ENCODE measurements around the gene HOXB13. TPM values are rescaled to one million over a fixed set of nuclear protein-coding genes. Genes with fewer than 3 reads are reported as not detected.

Gene HOXB13
- total and polyA plus RNA-seq, 2 of the 4 experiments (the other 2 are of a cell fraction) = not detected

DNA sequence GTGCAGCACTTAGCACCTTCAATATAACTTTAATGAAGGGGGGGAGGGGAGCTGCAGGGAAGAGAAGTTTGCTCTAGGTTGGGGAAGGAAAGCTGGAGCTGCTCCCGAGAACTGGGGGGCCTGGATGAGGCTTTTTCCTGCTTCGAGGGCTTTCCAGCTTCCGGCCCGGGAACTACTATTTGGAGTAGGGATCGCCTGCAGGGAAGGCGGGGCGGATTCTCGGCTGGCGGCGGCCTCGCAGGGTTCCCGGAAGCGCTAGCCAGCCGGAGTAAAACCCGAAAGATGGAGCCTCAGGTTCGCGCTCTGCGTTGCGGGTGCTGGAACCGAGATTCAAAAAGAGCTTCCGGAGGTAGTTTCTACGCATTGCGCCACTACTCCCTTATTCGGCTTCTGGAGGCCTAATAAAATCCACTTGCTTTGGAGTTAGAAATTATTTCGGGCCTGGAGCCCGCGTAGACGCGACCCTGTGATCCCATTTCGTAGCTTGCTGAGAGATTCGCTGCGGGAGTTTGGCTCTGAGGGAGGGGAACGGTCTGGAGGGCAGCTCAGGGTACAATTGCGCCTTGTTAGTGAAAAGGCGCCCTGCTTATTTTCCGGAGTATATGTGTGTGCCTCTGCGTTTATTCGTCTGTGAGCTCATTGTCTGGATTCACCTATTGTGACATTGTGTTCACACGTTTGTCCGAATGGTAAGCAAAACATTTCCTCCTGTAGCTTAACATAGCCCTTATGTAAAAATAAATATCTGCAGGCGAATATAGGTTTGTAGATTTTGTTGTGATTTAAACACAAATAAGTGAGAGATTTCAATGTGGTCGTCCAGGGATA lies 4.9 kb downstream of the HOXB13 start (continued):
- TF ChIP-seq RAD21 (IDR thresholded peaks at IDR 0.05; ENCODE audit: low read length) (no peak), MXI1 (IDR thresholded peaks at IDR 0.05; ENCODE audit: borderline replicate concordance, low read depth, low read length) (no peak)

DNA sequence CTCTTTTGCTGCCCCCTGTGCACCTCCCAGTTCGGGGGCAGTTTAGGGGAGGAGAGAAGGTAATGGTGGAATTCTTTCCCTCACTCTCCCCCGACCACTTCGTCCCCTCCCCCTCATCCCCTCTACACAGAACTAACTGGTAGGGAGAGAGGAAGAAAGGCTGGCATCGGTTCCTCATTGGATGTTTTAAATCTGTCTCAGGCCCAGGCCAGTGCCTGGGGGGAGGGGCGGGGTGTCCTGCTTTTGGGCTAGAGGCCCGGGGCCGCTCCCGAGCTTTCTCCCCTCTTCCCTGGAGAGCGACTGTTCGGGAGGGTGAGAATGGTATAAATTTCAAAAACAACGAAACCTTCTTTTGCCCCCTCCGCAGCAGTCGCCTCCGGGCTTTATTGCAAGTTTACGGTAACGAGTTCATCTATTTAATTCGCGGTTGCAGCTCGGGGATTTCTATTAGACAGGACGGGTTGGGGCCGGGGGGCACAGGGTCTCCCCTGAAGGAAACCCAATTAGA lies 5.6 kb downstream of the HOXB13 start, which contains the start of gene PRAC2:
Gene PRAC2 (plus strand): TSS at position 271 of the 508 bp plus-strand sequence. CDS start 1,226 bp downstream, outside the sequence.
- Histone ChIP-seq H3K9me1 (ENCODE audit: insufficient read depth, low read length) (no peaks in the 10 kb centered on the region), H4K5ac (ENCODE audit: low read depth, low read length) (no peak within 1 kb of the TSS), H3K4me2 (ENCODE audit: low read depth, low read length) (no peak within 1 kb of the TSS), H3K79me1 (ENCODE audit: low read depth in 1 of 2, low read length in 2 of 2) (no peaks in the 10 kb centered on the region), H3K23ac (ENCODE audit: low read depth, low read length) (no peak within 1 kb of the TSS), H3K9ac (ENCODE audit: low read depth, low read length) (no peak within 1 kb of the TSS), H3K4me1 (ENCODE audit: control insufficient read depth, insufficient read depth, low read length) (no peaks in the 10 kb centered on the region), H2AFZ (replicated peaks; ENCODE audit: low read length, poor library complexity) (peak within 1 kb of the TSS; percentile 45), H3K14ac (replicated peaks; ENCODE audit: low read depth, low read length) (no peak within 1 kb of the TSS), H3K9me3 (ENCODE audit: control insufficient read depth, insufficient read depth, low read length) (peaks cover 18% of the 10 kb centered on the region), H4K91ac (ENCODE audit: insufficient read depth, low read depth, low read length) (no peak within 1 kb of the TSS), H4K20me1 (ENCODE audit: insufficient read depth, low read length) (0 out of 2 replicates have a peak, but pooled peaks cover 19% of the 10 kb centered on the region), H3K27me3 (ENCODE audit: control insufficient read depth, insufficient read depth, low read length) (peaks cover 95% of the 10 kb centered on the region), H3K36me3 (ENCODE audit: control insufficient read depth, insufficient read depth, low read length) (no peaks in the 10 kb centered on the region), H2BK120ac (ENCODE audit: low read depth, low read length) (no peak within 1 kb of the TSS), H3K4ac (ENCODE audit: low read depth, low read length) (no peak within 1 kb of the TSS), H4K8ac (ENCODE audit: low read depth in 2 of 2, low read length in 2 of 2) (no peak within 1 kb of the TSS), H3K18ac (ENCODE audit: low read depth, low read length) (no peak within 1 kb of the TSS), H2BK15ac (ENCODE audit: low read depth, low read length) (no peak within 1 kb of the TSS), H2AK5ac (ENCODE audit: low read depth, low read length) (no peak within 1 kb of the TSS), H2BK20ac (ENCODE audit: low read depth, low read length) (no peak within 1 kb of the TSS), H3K4me3 (ENCODE audit: insufficient read depth, low read depth, low read length) (no peak within 1 kb of the TSS), H3K56ac (ENCODE audit: extremely low read depth, insufficient read depth, low read length) (no peak within 1 kb of the TSS), H2BK5ac (ENCODE audit: low read depth, low read length, poor library complexity, severe bottlenecking) (no peak within 1 kb of the TSS), H3K27ac (ENCODE audit: insufficient read depth, low read length) (no peak within 1 kb of the TSS), H2AK9ac (replicated peaks; ENCODE audit: low read depth, low read length, poor library complexity) (no peak within 1 kb of the TSS)
- DNase-seq (no peak), ATAC-seq (ENCODE audit: low read depth) (no peak)
- CTCF ChIA-PET = interaction anchor here (0.9 kb wide), 1 partner anchor 156 kb away, joined by 4 read pairs; no protein-coding TSS in a partner anchor
- intact Hi-C loops (cut with micrococcal nuclease) = loop anchor here (10.0 kb wide), 1 partner anchor 312 kb away; no protein-coding TSS in a partner anchor
- POLR2A ChIA-PET (ENCODE audit: unreplicated experiment) = no interaction called here
- dilution Hi-C loops (cut with HindIII; ENCODE audit: low sequenced_read_pairs, unreplicated experiment) = no loop called here
- no CpG with 5 or more reads among the region's 21 CpGs for WGBS, 2 experiments (ENCODE audit: extremely low coverage in 2 of 2, insufficient read length in 1 of 2)
- in situ Hi-C loops (cut with MboI; ENCODE audit: low sequenced_read_pairs) = loop anchor here (10.0 kb wide), 1 partner anchor 312 kb away; no protein-coding TSS in a partner anchor
- no TSS peak for BruUV-seq (replicated peaks)
- TF ChIP-seq, protein P1, sequence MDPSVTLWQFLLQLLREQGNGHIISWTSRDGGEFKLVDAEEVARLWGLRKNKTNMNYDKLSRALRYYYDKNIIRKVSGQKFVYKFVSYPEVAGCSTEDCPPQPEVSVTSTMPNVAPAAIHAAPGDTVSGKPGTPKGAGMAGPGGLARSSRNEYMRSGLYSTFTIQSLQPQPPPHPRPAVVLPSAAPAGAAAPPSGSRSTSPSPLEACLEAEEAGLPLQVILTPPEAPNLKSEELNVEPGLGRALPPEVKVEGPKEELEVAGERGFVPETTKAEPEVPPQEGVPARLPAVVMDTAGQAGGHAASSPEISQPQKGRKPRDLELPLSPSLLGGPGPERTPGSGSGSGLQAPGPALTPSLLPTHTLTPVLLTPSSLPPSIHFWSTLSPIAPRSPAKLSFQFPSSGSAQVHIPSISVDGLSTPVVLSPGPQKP (IDR thresholded peaks at IDR 0.05; ENCODE audit: borderline replicate concordance, low read depth, low read length) = no peak
- no peak for TF ChIP-seq RCOR1 (IDR thresholded peaks at IDR 0.05; ENCODE audit: insufficient replicate concordance, low read length)
- no peak for TF ChIP-seq FOS (IDR thresholded peaks at IDR 0.05; ENCODE audit: low read depth, low read length)
- TF ChIP-seq NFE2L2 (IDR thresholded peaks at IDR 0.05; ENCODE audit: low read depth, low read length) = no peak
- no peak for TF ChIP-seq MAZ (IDR thresholded peaks at IDR 0.05; ENCODE audit: borderline replicate concordance, low read depth, low read length)
